CD4-positive, alpha-beta T cell treated with Interleukin-17A for 4 hours (primary cell): ENCODE data around the gene MRPL52.
"Not testable (repeated sequence)": the region's sequence is repeated elsewhere in the genome, so short reads cannot be mapped to it uniquely, and the experiment has no call there.

ENCODE experiments used
- DNase-seq: peaks from one replicate; pipeline ENCODE4 v3.0.0-alpha.2; 2020; ENCODE audit warnings: mixed read lengths

MRPL52 gene

GRCh38 chr14:22829661-22830442 is at the start of gene MRPL52:
Gene MRPL52, plus strand, starts transcription at chr14:22829887. Its CDS starts 26 bp downstream, at chr14:22829913.
- peak; percentile 95 for DNase-seq

- no peak for DNase-seq
Measured at GRCh38 chr14:22780105-22780679, 49.5 kb upstream of the MRPL52 start.

GRCh38 chr14:22780941-22781300 is 48.8 kb upstream of the MRPL52 start:
- no peak for DNase-seq

- DNase-seq = no peak
Measured at GRCh38 chr14:22781301-22781991, 48.2 kb upstream of the MRPL52 start.

DNA sequence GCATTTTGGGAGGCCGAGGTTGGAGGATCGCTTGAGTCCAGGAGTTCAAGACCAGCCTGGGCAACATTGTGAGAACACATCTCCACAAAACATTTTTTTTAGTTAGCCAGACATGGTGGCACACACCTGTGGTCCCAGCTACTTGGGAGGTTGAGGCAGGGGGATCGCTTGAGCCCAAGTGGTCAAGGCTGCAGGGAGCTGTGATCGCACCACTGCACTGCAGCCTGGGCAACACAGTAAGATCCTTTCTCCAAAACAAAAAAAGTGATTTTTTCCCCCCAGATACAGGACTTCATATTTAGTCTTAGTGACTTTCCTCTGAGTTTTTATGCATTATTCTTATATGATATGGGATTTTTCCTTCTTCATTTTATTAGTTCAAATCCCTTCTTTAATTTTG is 43.0 kb upstream of the MRPL52 start:
- DNase-seq = no peak

- DNase-seq = no peak
Measured at GRCh38 chr14:22791301-22791700, 38.4 kb upstream of the MRPL52 start.

DNA sequence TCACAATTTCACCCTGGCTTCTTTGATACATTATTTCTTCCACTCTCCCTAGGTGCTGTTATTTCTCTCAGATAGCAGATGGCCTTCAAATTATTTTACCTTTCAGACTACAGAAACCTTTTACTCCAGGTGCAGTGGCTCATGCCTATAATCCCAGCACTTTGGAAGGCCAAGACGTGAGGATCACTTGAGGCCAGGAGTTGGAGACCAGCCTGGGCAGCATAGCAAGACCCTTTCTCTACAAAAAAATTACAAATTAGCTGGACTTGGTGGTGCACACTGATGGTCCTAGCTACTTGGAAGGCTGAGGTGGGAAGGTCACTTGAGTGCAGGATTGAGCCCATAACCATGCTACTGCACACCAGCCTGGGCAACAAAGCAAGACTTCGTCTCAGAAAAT is 37.5 kb upstream of the MRPL52 start:
- DNase-seq = no peak

DNA sequence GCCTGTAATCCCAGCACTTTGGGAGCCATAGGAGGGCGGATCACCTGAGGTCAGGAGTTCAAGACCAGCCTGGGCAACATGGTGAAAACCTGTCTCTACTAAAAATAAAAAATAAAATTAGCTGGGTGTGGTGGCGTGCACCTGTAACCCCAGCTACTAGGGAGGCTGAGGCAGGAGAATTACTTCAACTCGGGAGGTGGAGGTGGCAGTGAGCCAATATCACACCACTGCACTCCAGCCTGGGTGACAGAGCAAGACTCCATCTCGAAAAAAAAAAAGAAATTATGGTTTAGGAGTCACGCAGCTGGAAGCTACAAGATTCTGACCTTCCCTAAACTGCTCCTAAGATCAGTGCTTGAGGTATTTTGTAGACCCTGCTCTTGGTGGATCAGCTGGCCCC is 36.1 kb upstream of the MRPL52 start:
- DNase-seq = not testable (repeated sequence)

GRCh38 chr14:22793976-22794375 is 35.7 kb upstream of the MRPL52 start:
- DNase-seq = no peak

- DNase-seq = no peak
Measured at GRCh38 chr14:22794551-22794951, 35.1 kb upstream of the MRPL52 start.

- no peak for DNase-seq
Measured at GRCh38 chr14:22796087-22796707, 33.5 kb upstream of the MRPL52 start.

- DNase-seq = no peak
Measured at GRCh38 chr14:22797017-22797917, 32.4 kb upstream of the MRPL52 start.

DNA sequence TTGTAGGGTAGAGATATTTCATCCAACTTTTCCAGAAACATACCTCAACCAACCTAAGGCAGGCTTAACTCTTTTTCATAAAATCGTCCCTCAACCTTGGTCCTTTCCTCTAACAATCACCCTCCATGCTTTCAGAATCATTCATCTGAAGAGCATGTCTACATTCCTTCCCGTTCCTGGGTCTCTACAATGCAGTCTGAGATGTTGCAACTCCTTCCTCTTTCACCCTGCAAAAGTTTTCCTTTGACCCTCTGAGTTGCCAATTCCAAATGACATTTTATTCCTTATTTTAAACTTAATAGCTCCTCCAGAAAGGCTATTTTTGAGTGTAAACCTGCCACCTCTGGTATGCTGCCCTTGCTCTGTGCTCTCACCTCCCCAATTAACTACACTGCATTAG is 31.2 kb upstream of the MRPL52 start:
- DNase-seq = no peak

DNA sequence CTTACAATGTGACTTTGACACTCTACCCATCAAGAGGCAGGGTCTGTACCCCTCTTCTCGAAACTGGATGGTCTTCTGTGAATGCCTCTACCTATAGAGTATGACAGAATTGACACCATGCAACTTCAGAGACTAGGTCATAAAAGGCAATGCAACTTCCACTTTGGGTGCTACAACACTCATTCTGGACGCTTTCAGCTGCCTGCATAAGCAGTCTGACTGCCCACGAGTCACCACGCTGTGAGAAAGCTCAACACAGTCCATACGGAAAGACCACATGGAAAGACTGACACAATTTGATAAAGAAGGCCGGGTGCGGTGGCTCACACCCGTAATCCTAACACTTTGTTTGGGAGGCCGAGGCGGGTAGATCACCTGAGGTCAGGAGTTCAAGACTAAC is 29.3 kb upstream of the MRPL52 start:
- no peak for DNase-seq

- DNase-seq = no peak
Measured at GRCh38 chr14:22801716-22802115, 28.0 kb upstream of the MRPL52 start.

- DNase-seq = no peak
Measured at GRCh38 chr14:22802860-22803686, 26.6 kb upstream of the MRPL52 start.

DNA sequence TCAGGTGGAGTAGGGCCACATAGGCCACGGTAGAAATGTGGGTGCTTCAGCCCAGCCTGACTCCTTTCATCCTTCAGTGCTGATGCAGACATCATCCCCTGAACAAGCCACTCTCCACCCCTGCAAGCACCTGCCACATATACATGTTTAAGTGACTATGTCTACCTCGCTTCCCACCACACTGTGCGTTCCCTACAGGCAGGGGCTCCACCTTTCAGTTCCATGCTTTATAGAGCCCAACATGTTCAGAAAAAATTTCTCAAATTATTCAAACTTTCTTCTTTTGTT is 26.1 kb upstream of the MRPL52 start:
- DNase-seq = no peak

GRCh38 chr14:22805235-22805634 is 24.5 kb upstream of the MRPL52 start:
- not testable (repeated sequence) for DNase-seq

- no peak for DNase-seq
Measured at GRCh38 chr14:22807432-22808087, 22.1 kb upstream of the MRPL52 start.

GRCh38 chr14:22808388-22809209 is 21.1 kb upstream of the MRPL52 start:
- no peak for DNase-seq
